CD4-positive, alpha-beta T cell treated with Interleukin-10 for 1 hour (primary cell): ENCODE results near the gene RNF11.

Experiments
- DNase-seq: peaks from one replicate; pipeline ENCODE4 v3.0.0-alpha.2; 2020

Gene RNF11

GRCh38 chr1:51266791-51267190 is 30.7 kb downstream of the RNF11 start:
- DNase-seq = no peak

GRCh38 chr1:51268634-51269033 is 32.6 kb downstream of the RNF11 start:
- DNase-seq = no peak

- DNase-seq = no peak
Measured at GRCh38 chr1:51270751-51271150, 34.7 kb downstream of the RNF11 start.

GRCh38 chr1:51272916-51273315 is 36.8 kb downstream of the RNF11 start:
- DNase-seq = no peak

GRCh38 chr1:51274676-51275075 is 38.6 kb downstream of the RNF11 start:
- no peak for DNase-seq

- DNase-seq = no peak
Measured at GRCh38 chr1:51276286-51276685, 40.2 kb downstream of the RNF11 start.

- no peak for DNase-seq
Measured at GRCh38 chr1:51280321-51280978, 44.4 kb downstream of the RNF11 start.

- no peak for DNase-seq
Measured at GRCh38 chr1:51281807-51282206, 45.7 kb downstream of the RNF11 start.

- DNase-seq = no peak
Measured at GRCh38 chr1:51282605-51283004, 46.5 kb downstream of the RNF11 start.

- no peak for DNase-seq
Measured at GRCh38 chr1:51283979-51284378, 47.9 kb downstream of the RNF11 start.

- no peak for DNase-seq
Measured at GRCh38 chr1:51284487-51284954, 48.4 kb downstream of the RNF11 start.

GRCh38 chr1:51285055-51285454 is 49.0 kb downstream of the RNF11 start:
- no peak for DNase-seq

- DNase-seq = no peak
Measured at GRCh38 chr1:51287966-51288365, 51.9 kb downstream of the RNF11 start.

GRCh38 chr1:51288578-51288977 is 52.5 kb downstream of the RNF11 start:
- no peak for DNase-seq

GRCh38 chr1:51289676-51290488 is 53.8 kb downstream of the RNF11 start:
- no peak for DNase-seq

- DNase-seq = no peak
Measured at GRCh38 chr1:51290489-51290847, 54.4 kb downstream of the RNF11 start.

GRCh38 chr1:51293898-51294515 is 57.9 kb downstream of the RNF11 start:
- DNase-seq = no peak

GRCh38 chr1:51294566-51295184 is 58.6 kb downstream of the RNF11 start:
- DNase-seq = no peak

GRCh38 chr1:51295926-51296325 is 59.9 kb downstream of the RNF11 start:
- no peak for DNase-seq

- DNase-seq = peak; percentile 68
Measured at GRCh38 chr1:51296383-51297357, 60.6 kb downstream of the RNF11 start.

- no peak for DNase-seq
Measured at GRCh38 chr1:51297401-51298321, 61.6 kb downstream of the RNF11 start.
